SW480 (cell line): ENCODE data around the gene HRH3.

Experiments used
- DNase-seq: peaks from one replicate; pipeline ENCODE4 v3.0.0-alpha.2; 2016; ENCODE audit warnings: low spot score

The HRH3 gene

DNA sequence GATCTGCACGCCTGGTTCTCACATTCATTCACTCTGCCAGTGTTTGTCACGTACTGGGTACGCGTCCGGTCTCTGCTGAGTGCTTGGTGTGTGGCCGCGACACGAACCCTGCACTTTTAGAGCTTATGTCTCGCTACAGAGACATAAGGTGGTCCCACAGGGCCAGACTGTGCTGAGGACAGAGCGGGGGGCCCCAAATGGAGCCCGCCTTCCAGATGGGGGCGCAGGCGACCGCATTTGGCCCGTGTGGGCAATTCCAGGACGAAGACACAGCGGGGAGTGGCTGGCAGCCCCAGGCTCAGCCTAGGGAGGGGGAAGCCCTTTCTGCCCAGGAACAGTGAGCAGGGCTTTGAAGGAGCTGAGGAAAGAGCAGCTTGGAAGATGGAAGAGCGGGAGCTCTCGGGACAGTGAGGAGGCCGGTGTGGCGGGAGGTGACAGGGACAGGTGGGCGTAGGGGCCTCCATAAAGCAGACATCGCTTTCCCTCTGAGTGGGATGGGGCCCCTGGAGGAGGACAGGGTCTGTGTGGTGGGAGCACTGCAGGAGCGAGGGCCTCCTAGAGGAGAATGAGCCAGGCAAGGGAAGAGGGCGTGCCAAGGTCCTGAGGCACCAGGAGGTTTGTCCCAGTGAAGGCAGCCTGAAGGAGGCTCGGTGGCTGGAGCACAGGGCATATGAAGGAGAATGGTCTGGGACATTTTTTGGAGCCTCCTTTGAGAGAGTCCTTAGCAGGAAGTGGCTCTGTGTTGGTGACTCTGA is 45.0 kb downstream of the HRH3 start:
- no peak for DNase-seq

GRCh38 chr20:62174021-62174804 is 45.9 kb downstream of the HRH3 start:
- DNase-seq, result no peak

DNA sequence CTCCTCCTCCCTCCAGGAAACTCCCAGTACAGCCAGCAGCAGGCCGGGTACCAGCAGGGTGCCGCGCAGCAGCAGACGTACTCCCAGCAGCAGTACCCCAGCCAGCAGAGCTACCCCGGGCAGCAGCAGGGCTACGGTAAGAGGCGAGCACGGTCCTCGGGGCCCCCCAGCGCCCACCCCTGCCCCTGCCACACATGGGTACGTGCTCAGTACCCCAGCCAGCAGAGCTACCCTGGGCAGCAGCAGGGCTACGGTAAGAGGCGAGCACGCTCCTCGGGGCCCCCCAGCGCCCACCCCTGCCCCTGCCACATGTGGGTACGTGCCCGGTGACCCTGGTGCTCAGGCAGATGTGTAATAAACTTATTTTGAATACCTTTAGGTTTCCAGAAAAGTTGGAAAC is 47.4 kb downstream of the HRH3 start:
- DNase-seq, result no peak

- no peak for DNase-seq
Measured at GRCh38 chr20:62171245-62171644, 48.8 kb downstream of the HRH3 start.

GRCh38 chr20:62170536-62170935 is 49.5 kb downstream of the HRH3 start:
- no peak for DNase-seq

- no peak for DNase-seq
Measured at GRCh38 chr20:62168890-62169435, 51.1 kb downstream of the HRH3 start.

DNA sequence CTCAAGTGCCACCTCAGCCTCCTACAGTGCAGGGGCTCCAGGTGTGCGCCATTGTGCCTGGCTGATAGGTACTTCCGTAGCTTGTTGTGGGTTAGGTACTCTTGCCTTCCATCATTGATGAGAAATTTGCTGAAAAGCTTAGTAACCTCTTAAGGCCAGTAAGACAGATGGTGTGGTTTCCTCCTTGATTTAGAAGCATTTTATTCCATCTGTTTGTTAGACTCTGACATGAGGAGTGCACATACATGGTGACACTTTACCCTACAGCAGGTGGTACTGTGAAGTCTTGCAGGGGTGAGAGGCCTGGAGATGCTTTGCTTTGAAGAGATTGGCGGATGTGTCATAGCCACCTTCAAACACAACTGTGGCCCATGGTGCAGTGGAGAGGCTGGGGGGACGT is 52.0 kb downstream of the HRH3 start:
- DNase-seq, result no peak

DNA sequence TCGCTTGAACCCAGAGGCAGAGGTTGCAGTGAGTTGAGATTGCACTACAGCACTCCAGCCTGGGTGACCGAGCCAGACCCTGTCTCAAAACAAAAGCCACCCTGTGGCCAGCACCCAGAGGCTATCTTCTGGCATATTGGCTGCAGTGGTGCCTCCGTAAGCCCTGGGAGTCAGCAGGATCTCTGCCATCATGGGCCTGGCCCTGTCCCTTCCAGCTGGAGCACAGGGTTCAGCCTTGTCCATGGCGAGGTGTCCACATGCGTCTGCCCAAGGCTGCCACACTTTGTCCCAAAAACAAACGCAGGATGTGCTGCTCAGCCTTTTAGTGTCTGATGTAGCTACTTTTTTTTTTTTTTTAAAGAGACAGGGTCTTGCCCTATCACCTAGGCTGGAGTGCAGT is 52.6 kb downstream of the HRH3 start:
- DNase-seq, result no peak

- no peak for DNase-seq
Measured at GRCh38 chr20:62165762-62166399, 54.2 kb downstream of the HRH3 start.
